GM12865 (cell line): ENCODE measurements around the gene PHF21A.
A peak's percentile ranks its signal among the peaks of the same experiment; 100 is the strongest.

Source experiments
- DNase-seq: peaks from one replicate; pipeline ENCODE4 v3.0.0; 2010; ENCODE audit warnings: low read depth
- H3K4me3 ChIP-seq: 2 replicates; pipeline ENCODE4 v1.5.1; 2011; ENCODE audit warnings: mild to moderate bottlenecking, low read depth, low read length, control low read depth
- CTCF ChIP-seq: IDR thresholded peaks from 2 replicates; pipeline ENCODE4 v1.5.1; 2011; ENCODE audit warnings: low read length, control low read depth, low read depth, inconsistent platforms; ENCODE audit not compliant: insufficient read depth; ENCODE audit errors: missing control alignments

Gene PHF21A

GRCh38 chr11:46121301-46121723 lies at the start of gene PHF21A:
Gene PHF21A (minus strand): TSS chr11:46121454. CDS start chr11:46084219, 37,235 bp downstream.
- no peak for TF ChIP-seq CTCF
- peak within 1 kb of the TSS; percentile 86 for H3K4me3 ChIP-seq
- peak; percentile 96 for DNase-seq

GRCh38 chr11:46170797-46171196 lies 49.5 kb upstream of the PHF21A start:
- no peak overlapping the region for H3K4me3 ChIP-seq
- no peak for DNase-seq
- no peak for TF ChIP-seq CTCF

GRCh38 chr11:46162700-46163099 lies 41.4 kb upstream of the PHF21A start:
- peak; percentile 41 for DNase-seq
- no peak for TF ChIP-seq CTCF
- H3K4me3 ChIP-seq = no peak overlapping the region

GRCh38 chr11:46161201-46161600 lies 39.9 kb upstream of the PHF21A start:
- no peak for DNase-seq
- H3K4me3 ChIP-seq = no peak overlapping the region
- no peak for TF ChIP-seq CTCF

- no peak for DNase-seq
- no peak overlapping the region for H3K4me3 ChIP-seq
- TF ChIP-seq CTCF = no peak
These were observed 38.8 kb upstream of the PHF21A start for GRCh38 chr11:46160100-46160499.

- no peak for TF ChIP-seq CTCF
- no peak for DNase-seq
- H3K4me3 ChIP-seq = no peak overlapping the region
These were observed 38.4 kb upstream of the PHF21A start for GRCh38 chr11:46159680-46160079.

GRCh38 chr11:46149826-46150225 lies 28.6 kb upstream of the PHF21A start:
- H3K4me3 ChIP-seq = no peak overlapping the region
- no peak for TF ChIP-seq CTCF
- no peak for DNase-seq
